HG03025 (cell line): ENCODE results near the gene NUB1.

Source experiments
- ATAC-seq: cut with Tn5 transposase; IDR thresholded peaks from one replicate; pipeline ENCODE4 v1.9.1; 2021; ENCODE audit warnings: mild to moderate bottlenecking, moderate library complexity; ENCODE audit not compliant: unreplicated experiment, low FRiP score

NUB1 gene

GRCh38 chr7:151374726-151375125 lies 33.1 kb downstream of the NUB1 start:
- no peak for ATAC-seq

- ATAC-seq, result no peak
These were observed 34.1 kb downstream of the NUB1 start for GRCh38 chr7:151375530-151376217.

- ATAC-seq, result no peak
These were observed 34.7 kb downstream of the NUB1 start for GRCh38 chr7:151376218-151376902.

GRCh38 chr7:151377406-151377805 lies 35.8 kb downstream of the NUB1 start:
- ATAC-seq, result no peak

GRCh38 chr7:151378011-151378410 lies 36.4 kb downstream of the NUB1 start:
- ATAC-seq, result no peak

GRCh38 chr7:151378496-151379192 lies 37.0 kb downstream of the NUB1 start:
- ATAC-seq, result no peak

- no peak for ATAC-seq
These were observed 37.5 kb downstream of the NUB1 start for GRCh38 chr7:151379193-151379520.

- ATAC-seq, result no peak
These were observed 38.1 kb downstream of the NUB1 start for GRCh38 chr7:151379534-151380198.

- ATAC-seq, result no peak
These were observed 38.8 kb downstream of the NUB1 start for GRCh38 chr7:151380199-151381097.

- ATAC-seq, result no peak
These were observed 39.4 kb downstream of the NUB1 start for GRCh38 chr7:151381098-151381347.

GRCh38 chr7:151381348-151382078 lies 39.9 kb downstream of the NUB1 start:
- ATAC-seq, result no peak

- no peak for ATAC-seq
These were observed 40.7 kb downstream of the NUB1 start for GRCh38 chr7:151382079-151382885.

GRCh38 chr7:151383638-151384351 lies 42.2 kb downstream of the NUB1 start:
- ATAC-seq, result no peak

GRCh38 chr7:151384352-151384697 lies 42.7 kb downstream of the NUB1 start:
- ATAC-seq, result no peak

- ATAC-seq, result no peak
These were observed 43.4 kb downstream of the NUB1 start for GRCh38 chr7:151384776-151385625.

- ATAC-seq, result no peak
These were observed 44.2 kb downstream of the NUB1 start for GRCh38 chr7:151385626-151386300.
